H1 (cell line): ENCODE measurements around the gene SLC7A14. TPM values are rescaled to one million over a fixed set of nuclear protein-coding genes. Genes with fewer than 3 reads are reported as not detected.

Experiments used
- HDAC2 ChIP-seq, 2 experiments: fragments of 300-600 bp in 1 of 2; sonication (generic) in 1 of 2; IDR thresholded peaks; 2 replicates each; pipeline ENCODE4 v1.6.1; 2011 to 2012; ENCODE audit warnings: low read depth in 2 of 2, low read length in 2 of 2, mild to moderate bottlenecking in 2 of 2, moderate library complexity in 2 of 2, borderline replicate concordance in 1 of 2, inconsistent platforms in 1 of 2
- SP2 ChIP-seq: IDR thresholded peaks from 2 replicates; pipeline ENCODE4 v1.6.1; 2012; ENCODE audit warnings: mild to moderate bottlenecking, low read length, inconsistent platforms
- TAF7 ChIP-seq: optimal IDR thresholded peaks from 2 replicates; pipeline ENCODE3; 2011; ENCODE audit warnings: low read depth, mild to moderate bottlenecking, inconsistent platforms, low read length, moderate library complexity, borderline replicate concordance
- YY1 ChIP-seq: IDR thresholded peaks from 2 replicates; pipeline ENCODE4 v1.6.1; 2011; ENCODE audit warnings: low read depth, mild to moderate bottlenecking, low read length
- polyA plus RNA-seq, 7 experiments: library from polyadenylated mRNA; depleted of rRNA in 3 of 7; stranded (reverse) in 5 of 7; unstranded in 2 of 7; fragments of >200 nt in 5 of 7; fragments of 200-250 nt in 2 of 7; gene quantifications; 1 replicate in 5 of 7; 2 replicates in 1 of 7; 4 replicates in 1 of 7; pipeline versions ENCODE4 v1.2.1 to v1.2.3, GENCODE V29; 2011 to 2013; ENCODE audit warnings: missing spikeins in 2 of 7, mixed read lengths in 2 of 7
- total RNA-seq: library from RNA; stranded (reverse); fragmentation: NEBNext Ultra II Directional; extraction: Animal tissue kit (Norgen Biotek cat#: 25700); gene quantifications from 2 replicates; pipeline ENCODE4 v1.2.1, GENCODE V29; 2021
- TF ChIP-seq, protein P1 (sequence below): fragments of 300-600 bp; sonication (generic); IDR thresholded peaks from 2 replicates; pipeline ENCODE4 v1.7.1; 2012; ENCODE audit warnings: low read length, moderate library complexity, mild to moderate bottlenecking, inconsistent platforms; ENCODE audit not compliant: insufficient replicate concordance
- TF ChIP-seq, protein P2 (sequence below): IDR thresholded peaks from 2 replicates; pipeline ENCODE4 v1.6.1; 2012; ENCODE audit warnings: inconsistent platforms

Gene SLC7A14
- total and polyA plus RNA-seq, 2 of the 8 experiments (the other 6 are each of a cell fraction or from before 2014, with no cell fraction given), result 0.21 to 0.95 TPM

DNA sequence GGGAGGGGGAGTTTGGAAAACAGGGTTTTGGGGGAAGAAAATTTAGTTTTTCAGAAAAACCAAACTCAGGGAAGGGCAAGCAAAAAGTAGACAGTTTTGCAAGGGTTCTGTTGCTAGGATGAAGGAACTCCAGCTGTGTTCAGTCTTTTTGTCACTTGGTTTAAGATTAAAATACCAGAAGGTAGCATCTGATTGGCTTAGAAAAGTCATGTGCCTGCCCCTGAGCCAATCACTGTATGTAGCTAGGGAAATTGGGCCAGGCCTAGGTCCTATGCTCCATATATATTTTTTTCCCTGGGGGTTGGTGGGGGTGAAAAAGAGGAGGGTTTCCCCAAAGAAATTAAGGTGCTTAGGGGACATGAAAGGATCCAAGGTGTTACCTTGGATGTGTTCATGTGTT, 142.9 kb downstream of the SLC7A14 start (continued):
- TF ChIP-seq, protein P1, sequence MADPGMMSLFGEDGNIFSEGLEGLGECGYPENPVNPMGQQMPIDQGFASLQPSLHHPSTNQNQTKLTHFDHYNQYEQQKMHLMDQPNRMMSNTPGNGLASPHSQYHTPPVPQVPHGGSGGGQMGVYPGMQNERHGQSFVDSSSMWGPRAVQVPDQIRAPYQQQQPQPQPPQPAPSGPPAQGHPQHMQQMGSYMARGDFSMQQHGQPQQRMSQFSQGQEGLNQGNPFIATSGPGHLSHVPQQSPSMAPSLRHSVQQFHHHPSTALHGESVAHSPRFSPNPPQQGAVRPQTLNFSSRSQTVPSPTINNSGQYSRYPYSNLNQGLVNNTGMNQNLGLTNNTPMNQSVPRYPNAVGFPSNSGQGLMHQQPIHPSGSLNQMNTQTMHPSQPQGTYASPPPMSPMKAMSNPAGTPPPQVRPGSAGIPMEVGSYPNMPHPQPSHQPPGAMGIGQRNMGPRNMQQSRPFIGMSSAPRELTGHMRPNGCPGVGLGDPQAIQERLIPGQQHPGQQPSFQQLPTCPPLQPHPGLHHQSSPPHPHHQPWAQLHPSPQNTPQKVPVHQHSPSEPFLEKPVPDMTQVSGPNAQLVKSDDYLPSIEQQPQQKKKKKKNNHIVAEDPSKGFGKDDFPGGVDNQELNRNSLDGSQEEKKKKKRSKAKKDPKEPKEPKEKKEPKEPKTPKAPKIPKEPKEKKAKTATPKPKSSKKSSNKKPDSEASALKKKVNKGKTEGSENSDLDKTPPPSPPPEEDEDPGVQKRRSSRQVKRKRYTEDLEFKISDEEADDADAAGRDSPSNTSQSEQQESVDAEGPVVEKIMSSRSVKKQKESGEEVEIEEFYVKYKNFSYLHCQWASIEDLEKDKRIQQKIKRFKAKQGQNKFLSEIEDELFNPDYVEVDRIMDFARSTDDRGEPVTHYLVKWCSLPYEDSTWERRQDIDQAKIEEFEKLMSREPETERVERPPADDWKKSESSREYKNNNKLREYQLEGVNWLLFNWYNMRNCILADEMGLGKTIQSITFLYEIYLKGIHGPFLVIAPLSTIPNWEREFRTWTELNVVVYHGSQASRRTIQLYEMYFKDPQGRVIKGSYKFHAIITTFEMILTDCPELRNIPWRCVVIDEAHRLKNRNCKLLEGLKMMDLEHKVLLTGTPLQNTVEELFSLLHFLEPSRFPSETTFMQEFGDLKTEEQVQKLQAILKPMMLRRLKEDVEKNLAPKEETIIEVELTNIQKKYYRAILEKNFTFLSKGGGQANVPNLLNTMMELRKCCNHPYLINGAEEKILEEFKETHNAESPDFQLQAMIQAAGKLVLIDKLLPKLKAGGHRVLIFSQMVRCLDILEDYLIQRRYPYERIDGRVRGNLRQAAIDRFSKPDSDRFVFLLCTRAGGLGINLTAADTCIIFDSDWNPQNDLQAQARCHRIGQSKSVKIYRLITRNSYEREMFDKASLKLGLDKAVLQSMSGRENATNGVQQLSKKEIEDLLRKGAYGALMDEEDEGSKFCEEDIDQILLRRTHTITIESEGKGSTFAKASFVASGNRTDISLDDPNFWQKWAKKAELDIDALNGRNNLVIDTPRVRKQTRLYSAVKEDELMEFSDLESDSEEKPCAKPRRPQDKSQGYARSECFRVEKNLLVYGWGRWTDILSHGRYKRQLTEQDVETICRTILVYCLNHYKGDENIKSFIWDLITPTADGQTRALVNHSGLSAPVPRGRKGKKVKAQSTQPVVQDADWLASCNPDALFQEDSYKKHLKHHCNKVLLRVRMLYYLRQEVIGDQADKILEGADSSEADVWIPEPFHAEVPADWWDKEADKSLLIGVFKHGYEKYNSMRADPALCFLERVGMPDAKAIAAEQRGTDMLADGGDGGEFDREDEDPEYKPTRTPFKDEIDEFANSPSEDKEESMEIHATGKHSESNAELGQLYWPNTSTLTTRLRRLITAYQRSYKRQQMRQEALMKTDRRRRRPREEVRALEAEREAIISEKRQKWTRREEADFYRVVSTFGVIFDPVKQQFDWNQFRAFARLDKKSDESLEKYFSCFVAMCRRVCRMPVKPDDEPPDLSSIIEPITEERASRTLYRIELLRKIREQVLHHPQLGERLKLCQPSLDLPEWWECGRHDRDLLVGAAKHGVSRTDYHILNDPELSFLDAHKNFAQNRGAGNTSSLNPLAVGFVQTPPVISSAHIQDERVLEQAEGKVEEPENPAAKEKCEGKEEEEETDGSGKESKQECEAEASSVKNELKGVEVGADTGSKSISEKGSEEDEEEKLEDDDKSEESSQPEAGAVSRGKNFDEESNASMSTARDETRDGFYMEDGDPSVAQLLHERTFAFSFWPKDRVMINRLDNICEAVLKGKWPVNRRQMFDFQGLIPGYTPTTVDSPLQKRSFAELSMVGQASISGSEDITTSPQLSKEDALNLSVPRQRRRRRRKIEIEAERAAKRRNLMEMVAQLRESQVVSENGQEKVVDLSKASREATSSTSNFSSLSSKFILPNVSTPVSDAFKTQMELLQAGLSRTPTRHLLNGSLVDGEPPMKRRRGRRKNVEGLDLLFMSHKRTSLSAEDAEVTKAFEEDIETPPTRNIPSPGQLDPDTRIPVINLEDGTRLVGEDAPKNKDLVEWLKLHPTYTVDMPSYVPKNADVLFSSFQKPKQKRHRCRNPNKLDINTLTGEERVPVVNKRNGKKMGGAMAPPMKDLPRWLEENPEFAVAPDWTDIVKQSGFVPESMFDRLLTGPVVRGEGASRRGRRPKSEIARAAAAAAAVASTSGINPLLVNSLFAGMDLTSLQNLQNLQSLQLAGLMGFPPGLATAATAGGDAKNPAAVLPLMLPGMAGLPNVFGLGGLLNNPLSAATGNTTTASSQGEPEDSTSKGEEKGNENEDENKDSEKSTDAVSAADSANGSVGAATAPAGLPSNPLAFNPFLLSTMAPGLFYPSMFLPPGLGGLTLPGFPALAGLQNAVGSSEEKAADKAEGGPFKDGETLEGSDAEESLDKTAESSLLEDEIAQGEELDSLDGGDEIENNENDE, result no peak
- TF ChIP-seq YY1, result no peak
- TF ChIP-seq HDAC2 (IDR thresholded peaks at IDR 0.05; ENCODE audit: borderline replicate concordance in 1 of 2, low read depth in 2 of 2, low read length in 2 of 2), result no peak
- no peak for TF ChIP-seq SP2
- TF ChIP-seq TAF7, result no peak
- TF ChIP-seq, protein P2, sequence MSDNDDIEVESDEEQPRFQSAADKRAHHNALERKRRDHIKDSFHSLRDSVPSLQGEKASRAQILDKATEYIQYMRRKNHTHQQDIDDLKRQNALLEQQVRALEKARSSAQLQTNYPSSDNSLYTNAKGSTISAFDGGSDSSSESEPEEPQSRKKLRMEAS, result no peak
